Measurements from ENCODE around the gene CLEC16A. TPM values are rescaled to one million over a fixed set of nuclear protein-coding genes. Genes with fewer than 3 reads are reported as not detected.

Gene CLEC16A
- total and polyA plus RNA-seq, 8 donors: 8.1 to 17.2 (median 10.7) TPM

DNA sequence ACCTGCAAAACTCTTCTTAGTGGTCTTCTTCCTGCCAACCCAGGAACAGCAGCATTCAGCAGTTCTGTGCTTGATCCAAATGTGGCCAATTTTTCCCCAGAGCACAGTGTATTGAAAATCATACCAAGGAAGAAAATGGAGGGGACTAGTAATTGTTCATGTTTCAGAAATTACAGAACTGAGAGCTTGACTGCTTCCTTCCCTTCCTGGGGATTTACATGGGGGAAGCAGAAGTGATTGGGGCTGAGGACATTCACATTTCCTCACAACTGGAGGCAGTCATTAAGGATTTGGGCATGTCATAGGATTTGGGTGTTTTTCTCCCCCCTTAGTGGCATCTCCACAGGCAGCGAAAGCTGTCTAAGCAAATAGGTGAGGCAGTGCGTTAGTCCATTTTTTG, 47.6 kb upstream of the CLEC16A start:
- intact Hi-C loops (cut with DNase I): no loop called here
- WGBS, 2 donors: 86 to 95% methylated on average over 2 of the region's 2 CpGs
- ATAC-seq: peak in 2 of 4 donors; percentile 25 to 53
- no peak overlapping the region for H3K27ac ChIP-seq
- no peak for DNase-seq
- H3K9me3 ChIP-seq: no peaks in the 10 kb centered on the region
- TF ChIP-seq, protein P1, sequence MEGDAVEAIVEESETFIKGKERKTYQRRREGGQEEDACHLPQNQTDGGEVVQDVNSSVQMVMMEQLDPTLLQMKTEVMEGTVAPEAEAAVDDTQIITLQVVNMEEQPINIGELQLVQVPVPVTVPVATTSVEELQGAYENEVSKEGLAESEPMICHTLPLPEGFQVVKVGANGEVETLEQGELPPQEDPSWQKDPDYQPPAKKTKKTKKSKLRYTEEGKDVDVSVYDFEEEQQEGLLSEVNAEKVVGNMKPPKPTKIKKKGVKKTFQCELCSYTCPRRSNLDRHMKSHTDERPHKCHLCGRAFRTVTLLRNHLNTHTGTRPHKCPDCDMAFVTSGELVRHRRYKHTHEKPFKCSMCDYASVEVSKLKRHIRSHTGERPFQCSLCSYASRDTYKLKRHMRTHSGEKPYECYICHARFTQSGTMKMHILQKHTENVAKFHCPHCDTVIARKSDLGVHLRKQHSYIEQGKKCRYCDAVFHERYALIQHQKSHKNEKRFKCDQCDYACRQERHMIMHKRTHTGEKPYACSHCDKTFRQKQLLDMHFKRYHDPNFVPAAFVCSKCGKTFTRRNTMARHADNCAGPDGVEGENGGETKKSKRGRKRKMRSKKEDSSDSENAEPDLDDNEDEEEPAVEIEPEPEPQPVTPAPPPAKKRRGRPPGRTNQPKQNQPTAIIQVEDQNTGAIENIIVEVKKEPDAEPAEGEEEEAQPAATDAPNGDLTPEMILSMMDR (IDR thresholded peaks at IDR 0.05): no peak
- H3K27me3 ChIP-seq: no peaks in the 10 kb centered on the region
- H3K36me3 ChIP-seq: no peaks in the 10 kb centered on the region
- FAIRE-seq: no peak
- H3K4me1 ChIP-seq: no peaks in the 10 kb centered on the region
- H3K4me3 ChIP-seq: no peak overlapping the region

DNA sequence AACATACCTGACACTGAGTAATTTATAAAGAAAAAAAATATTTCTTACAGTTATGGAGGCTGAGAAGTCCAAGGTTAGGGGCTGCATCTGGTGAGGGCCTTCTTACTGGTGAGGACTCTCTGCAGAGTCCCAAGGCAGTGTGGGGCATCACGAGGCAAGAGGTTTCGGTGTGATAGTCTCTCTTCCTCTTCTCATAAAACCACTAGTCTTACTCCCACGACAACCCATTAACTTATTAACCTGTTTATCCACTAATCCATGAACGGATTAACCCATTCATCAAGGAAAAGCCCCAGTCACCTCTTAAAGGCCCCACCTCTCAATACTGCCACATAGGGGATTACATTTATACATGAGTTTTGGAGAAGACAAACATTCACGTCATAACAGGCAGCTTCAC, 47.2 kb upstream of the CLEC16A start:
- FAIRE-seq (no peak), DNase-seq (no peak), ATAC-seq (peak in 1 of 4 donors; percentile 61)
- Histone ChIP-seq H3K27me3 (no peaks in the 10 kb centered on the region), H3K4me1 (no peaks in the 10 kb centered on the region), H3K36me3 (no peaks in the 10 kb centered on the region), H3K27ac (no peak overlapping the region), H3K9me3 (no peaks in the 10 kb centered on the region), H3K4me3 (no peak overlapping the region)
- WGBS, 2 donors: 62 to 65% methylated on average over 5 of the region's 5 CpGs
- intact Hi-C loops (cut with DNase I): no loop called here
- TF ChIP-seq, protein P1 (IDR thresholded peaks at IDR 0.05): no peak

DNA sequence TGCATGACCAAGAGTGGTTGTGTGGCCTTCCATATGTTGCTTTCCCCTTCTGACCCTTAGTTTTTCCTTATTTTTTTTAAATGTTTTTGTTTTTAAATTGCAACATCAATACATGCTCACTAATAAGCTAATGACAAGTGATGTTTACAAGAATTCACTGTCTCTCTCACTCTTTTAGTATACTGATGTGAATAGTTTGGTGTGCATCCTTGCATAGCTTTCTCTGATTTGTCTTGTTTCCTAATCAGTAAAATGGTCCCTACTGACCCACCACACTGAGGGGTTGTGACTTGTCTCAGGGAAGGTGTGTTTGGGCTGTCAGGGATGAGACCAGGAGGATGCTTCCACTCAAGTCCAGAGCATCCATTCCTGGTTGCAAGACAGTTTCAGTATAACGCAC, 41.4 kb upstream of the CLEC16A start:
- Histone ChIP-seq H3K4me1 (no peaks in the 10 kb centered on the region), H3K27ac (no peak overlapping the region), H3K36me3 (no peaks in the 10 kb centered on the region), H3K27me3 (no peaks in the 10 kb centered on the region), H3K4me3 (no peak overlapping the region), H3K9me3 (no peaks in the 10 kb centered on the region)
- DNase-seq: no peak
- no peak for ATAC-seq
- no peak for FAIRE-seq
- TF ChIP-seq, protein P1 (IDR thresholded peaks at IDR 0.05): no peak
- intact Hi-C loops (cut with DNase I): loop anchor here in 1 of 3 donors (10.0 kb wide), 1 partner anchor 58 kb away; no protein-coding TSS in a partner anchor
- 95 to 96% methylated on average over 1 of the region's 1 CpG for WGBS, 2 donors

DNA sequence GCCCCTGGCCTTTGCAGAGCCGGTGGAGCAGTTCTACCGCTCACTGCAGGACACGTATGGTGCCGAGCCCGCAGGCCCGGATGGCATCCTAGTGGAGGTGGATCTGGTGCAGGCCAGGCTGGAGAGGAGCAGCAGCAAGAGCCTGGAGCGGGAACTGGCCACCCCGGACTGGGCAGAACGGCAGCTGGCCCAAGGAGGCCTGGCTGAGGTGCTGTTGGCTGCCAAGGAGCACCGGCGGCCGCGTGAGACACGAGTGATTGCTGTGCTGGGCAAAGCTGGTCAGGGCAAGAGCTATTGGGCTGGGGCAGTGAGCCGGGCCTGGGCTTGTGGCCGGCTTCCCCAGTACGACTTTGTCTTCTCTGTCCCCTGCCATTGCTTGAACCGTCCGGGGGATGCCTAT, 37.9 kb upstream of the CLEC16A start:
- ATAC-seq (no peak), DNase-seq (no peak), FAIRE-seq (no peak)
- TF ChIP-seq, protein P1 (IDR thresholded peaks at IDR 0.05): no peak
- WGBS, 2 donors: 91 to 93% methylated on average over 19 of the region's 19 CpGs
- Histone ChIP-seq H3K36me3 (peaks cover 0 to 5% (median 0%) of the 10 kb centered on the region in 3 donors), H3K9me3 (no peaks in the 10 kb centered on the region), H3K4me1 (no peaks in the 10 kb centered on the region), H3K27me3 (no peaks in the 10 kb centered on the region), H3K27ac (no peak overlapping the region), H3K4me3 (no peak overlapping the region)
- intact Hi-C loops (cut with DNase I): loop anchor here in 1 of 3 donors (10.0 kb wide), 1 partner anchor 62 kb away; no protein-coding TSS in a partner anchor

- ATAC-seq: peak in 1 of 4 donors; percentile 21
- Histone ChIP-seq H3K4me1 (no peaks in the 10 kb centered on the region), H3K36me3 (peaks cover 0 to 5% (median 0%) of the 10 kb centered on the region in 3 donors), H3K9me3 (no peaks in the 10 kb centered on the region), H3K27me3 (no peaks in the 10 kb centered on the region), H3K4me3 (no peak overlapping the region), H3K27ac (no peak overlapping the region)
- TF ChIP-seq, protein P1 (IDR thresholded peaks at IDR 0.05): no peak
- no peak for FAIRE-seq
- WGBS, 2 donors: 88 to 93% methylated on average over 45 to 46 of the region's 46 CpGs
- intact Hi-C loops (cut with DNase I): loop anchor here in 1 of 3 donors (10.0 kb wide), 1 partner anchor 62 kb away; no protein-coding TSS in a partner anchor
- DNase-seq: no peak
Measured at GRCh38 chr16:10906914-10907756, 37.2 kb upstream of the CLEC16A start.
